ENCODE results near the gene SIX4. TPM values are rescaled to one million over a fixed set of nuclear protein-coding genes. Genes with fewer than 3 reads are reported as not detected.

The SIX4 gene
- total RNA-seq, 2 experiments from 2014 or later: 2.4 to 3.1 TPM

DNA sequence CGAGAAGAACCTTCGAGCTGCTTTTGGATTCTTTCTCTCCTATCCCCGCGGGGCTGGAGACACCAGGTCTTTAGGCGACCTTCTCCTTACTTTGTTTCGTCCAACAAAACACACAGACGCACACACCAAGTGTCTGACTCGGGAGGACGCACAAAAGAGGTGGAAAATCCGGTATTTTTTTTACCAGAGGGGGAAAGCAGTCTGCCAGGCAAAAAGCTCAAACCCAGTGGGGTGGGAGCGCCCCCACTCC, 2.1 kb downstream of the SIX4 start:
- Histone ChIP-seq H3K79me2 (ENCODE audit: insufficient read depth, low read depth, low read length) (no peaks in the 10 kb centered on the region), H3K27ac (ENCODE audit: low read depth, low read length, poor library complexity, severe bottlenecking) (no peak overlapping the region), H3K4me1 (ENCODE audit: insufficient read depth, low read length, poor library complexity, severe bottlenecking) (peaks cover 15% of the 10 kb centered on the region), H3K4me3 (ENCODE audit: low read depth, low read length, poor library complexity, severe bottlenecking) (peak overlapping the region; percentile 83), H3K9me2 (ENCODE audit: insufficient read depth, low read length) (no peaks in the 10 kb centered on the region), H4K20me1 (ENCODE audit: insufficient read depth, low read length) (no peaks in the 10 kb centered on the region), H3K9me3 (ENCODE audit: low read length) (no peaks in the 10 kb centered on the region), H3K36me3 (ENCODE audit: insufficient read depth, low read length) (no peaks in the 10 kb centered on the region), H3K4me2 (ENCODE audit: low read length) (peak overlapping the region; percentile 79), H2AFZ (ENCODE audit: low read length) (peak overlapping the region; percentile 86; the same call in 1 of the 2 replicates)
- intact Hi-C loops (cut with micrococcal nuclease; ENCODE audit: unreplicated experiment): no loop called here
- no TSS peak for BruUV-seq (replicated peaks)
- ChIA-PET CTCF (ENCODE audit: unreplicated experiment) (no interaction called here), POLR2A (no interaction called here)
- no peak for TF ChIP-seq EZH2phosphoT487 (IDR thresholded peaks at IDR 0.05; ENCODE audit: borderline replicate concordance, low read depth, low read length)
- TF ChIP-seq, protein P1, sequence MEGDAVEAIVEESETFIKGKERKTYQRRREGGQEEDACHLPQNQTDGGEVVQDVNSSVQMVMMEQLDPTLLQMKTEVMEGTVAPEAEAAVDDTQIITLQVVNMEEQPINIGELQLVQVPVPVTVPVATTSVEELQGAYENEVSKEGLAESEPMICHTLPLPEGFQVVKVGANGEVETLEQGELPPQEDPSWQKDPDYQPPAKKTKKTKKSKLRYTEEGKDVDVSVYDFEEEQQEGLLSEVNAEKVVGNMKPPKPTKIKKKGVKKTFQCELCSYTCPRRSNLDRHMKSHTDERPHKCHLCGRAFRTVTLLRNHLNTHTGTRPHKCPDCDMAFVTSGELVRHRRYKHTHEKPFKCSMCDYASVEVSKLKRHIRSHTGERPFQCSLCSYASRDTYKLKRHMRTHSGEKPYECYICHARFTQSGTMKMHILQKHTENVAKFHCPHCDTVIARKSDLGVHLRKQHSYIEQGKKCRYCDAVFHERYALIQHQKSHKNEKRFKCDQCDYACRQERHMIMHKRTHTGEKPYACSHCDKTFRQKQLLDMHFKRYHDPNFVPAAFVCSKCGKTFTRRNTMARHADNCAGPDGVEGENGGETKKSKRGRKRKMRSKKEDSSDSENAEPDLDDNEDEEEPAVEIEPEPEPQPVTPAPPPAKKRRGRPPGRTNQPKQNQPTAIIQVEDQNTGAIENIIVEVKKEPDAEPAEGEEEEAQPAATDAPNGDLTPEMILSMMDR (conservative IDR thresholded peaks at IDR 0.05; ENCODE audit: low read length): no peak
- no peak for DNase-seq (ENCODE audit: low spot score)

DNA sequence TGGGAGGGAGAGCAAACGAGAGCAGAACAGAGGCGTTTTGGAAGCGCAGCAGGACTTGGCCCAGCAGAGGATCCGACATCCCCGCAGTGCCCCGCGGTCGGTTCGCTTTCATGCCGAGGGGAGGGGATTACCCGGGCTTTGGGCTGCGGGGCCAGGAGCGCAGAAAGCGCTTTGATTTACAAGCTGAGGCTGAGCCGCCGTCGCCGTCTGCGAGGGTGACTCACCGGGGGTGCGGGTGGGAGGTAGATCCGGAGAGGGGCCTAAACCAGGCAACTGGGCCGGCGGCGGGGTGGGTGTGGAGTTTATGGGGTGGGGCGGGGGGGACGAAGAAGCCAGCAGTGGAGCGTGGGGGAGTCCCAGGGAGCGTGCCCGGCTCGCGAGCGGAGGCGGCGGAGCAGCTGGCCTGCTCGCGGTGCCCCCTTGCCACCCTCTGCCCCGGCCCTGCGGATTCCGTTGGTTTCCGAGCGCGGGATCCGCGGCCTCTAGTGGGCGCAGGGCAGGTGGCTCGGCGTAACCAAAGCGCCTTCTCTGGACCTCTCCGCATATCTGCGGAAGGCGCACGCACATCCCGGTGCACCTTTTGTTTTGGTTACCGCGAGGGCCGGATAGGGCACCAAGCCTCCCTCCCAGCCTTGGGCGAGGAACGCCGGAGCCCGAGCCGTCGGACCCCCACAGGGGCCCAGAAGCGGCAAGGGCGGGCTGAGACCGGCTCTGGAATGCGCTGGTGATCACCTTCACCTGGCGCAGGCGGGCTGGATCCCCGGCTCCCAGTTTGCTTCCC, 2.6 kb downstream of the SIX4 start:
- no peaks in the 10 kb centered on the region for H4K20me1 ChIP-seq (ENCODE audit: insufficient read depth, low read length)
- no peak overlapping the region for H3K27ac ChIP-seq (ENCODE audit: low read depth, low read length, poor library complexity, severe bottlenecking)
- H3K4me3 ChIP-seq (ENCODE audit: low read depth, low read length, poor library complexity, severe bottlenecking): peak overlapping the region; percentile 83
- H3K9me2 ChIP-seq (ENCODE audit: insufficient read depth, low read length): no peaks in the 10 kb centered on the region
- H2AFZ ChIP-seq (ENCODE audit: low read length): peak overlapping the region; percentile 86; the same call in 1 of the 2 replicates
- peak overlapping the region; percentile 79 for H3K4me2 ChIP-seq (ENCODE audit: low read length)
- no peaks in the 10 kb centered on the region for H3K79me2 ChIP-seq (ENCODE audit: insufficient read depth, low read depth, low read length)
- peak; percentile 40; the same call in 1 of the 2 replicates for TF ChIP-seq EZH2phosphoT487 (IDR thresholded peaks at IDR 0.05; ENCODE audit: borderline replicate concordance, low read depth, low read length)
- TF ChIP-seq, protein P1 (conservative IDR thresholded peaks at IDR 0.05; ENCODE audit: low read length): peak; percentile 31; the same call in 1 of the 2 replicates
- no peaks in the 10 kb centered on the region for H3K9me3 ChIP-seq (ENCODE audit: low read length)
- no TSS peak for BruUV-seq (replicated peaks)
- peaks cover 15% of the 10 kb centered on the region for H3K4me1 ChIP-seq (ENCODE audit: insufficient read depth, low read length, poor library complexity, severe bottlenecking)
- ChIA-PET POLR2A (interaction anchor here (0.6 kb wide), 1 partner anchor 90 kb away, joined by 3 read pairs; no protein-coding TSS in a partner anchor), CTCF (ENCODE audit: unreplicated experiment) (no interaction called here)
- peak; percentile 11 for DNase-seq (ENCODE audit: low spot score)
- intact Hi-C loops (cut with micrococcal nuclease; ENCODE audit: unreplicated experiment): no loop called here
- no peaks in the 10 kb centered on the region for H3K36me3 ChIP-seq (ENCODE audit: insufficient read depth, low read length)

DNA sequence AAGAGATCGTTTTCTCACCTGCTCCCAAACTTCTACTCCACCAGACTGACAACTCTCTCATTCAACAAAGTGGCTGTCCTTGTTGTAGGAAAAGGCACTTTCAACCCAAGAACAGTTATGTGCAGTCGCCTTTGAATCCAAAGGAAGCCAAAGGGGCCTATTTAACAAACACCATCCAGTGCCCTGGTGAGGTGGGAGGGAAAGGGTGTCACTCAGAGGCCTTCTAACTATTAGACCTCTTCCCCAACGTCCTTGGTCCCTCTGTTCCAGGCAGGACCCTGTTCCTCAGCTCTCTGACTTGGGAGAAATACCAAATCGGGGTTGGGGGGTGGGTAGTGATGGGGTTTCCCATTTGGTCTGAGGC, 3.2 kb downstream of the SIX4 start:
- intact Hi-C loops (cut with micrococcal nuclease; ENCODE audit: unreplicated experiment): no loop called here
- CTCF ChIA-PET (ENCODE audit: unreplicated experiment): no interaction called here

More for the DNA sequence above, 3.2 kb downstream of the SIX4 start:
- Histone ChIP-seq H4K20me1 (ENCODE audit: insufficient read depth, low read length) (no peaks in the 10 kb centered on the region), H3K36me3 (ENCODE audit: insufficient read depth, low read length) (no peaks in the 10 kb centered on the region), H2AFZ (ENCODE audit: low read length) (no peak overlapping the region), H3K27ac (ENCODE audit: low read depth, low read length, poor library complexity, severe bottlenecking) (no peak overlapping the region), H3K9me3 (ENCODE audit: low read length) (no peaks in the 10 kb centered on the region), H3K9me2 (ENCODE audit: insufficient read depth, low read length) (no peaks in the 10 kb centered on the region), H3K79me2 (ENCODE audit: insufficient read depth, low read depth, low read length) (no peaks in the 10 kb centered on the region), H3K4me3 (ENCODE audit: low read depth, low read length, poor library complexity, severe bottlenecking) (no peak overlapping the region), H3K4me2 (ENCODE audit: low read length) (0 out of 2 replicates have a peak overlapping the region, but pooled peaks have one; percentile 79), H3K4me1 (ENCODE audit: insufficient read depth, low read length, poor library complexity, severe bottlenecking) (peaks cover 15% of the 10 kb centered on the region)
- TF ChIP-seq EZH2phosphoT487 (IDR thresholded peaks at IDR 0.05; ENCODE audit: borderline replicate concordance, low read depth, low read length): no peak
- TF ChIP-seq, protein P1 (conservative IDR thresholded peaks at IDR 0.05; ENCODE audit: low read length): no peak
- no TSS peak for BruUV-seq (replicated peaks)
- DNase-seq (ENCODE audit: low spot score): no peak
- POLR2A ChIA-PET: interaction anchor here (0.6 kb wide), 1 partner anchor 89 kb away, joined by 3 read pairs; no protein-coding TSS in a partner anchor
